Vagina (tissue), 2 donors: ENCODE measurements around the gene HTT-AS. TPM values are rescaled to one million over a fixed set of nuclear protein-coding genes. Genes with fewer than 3 reads are reported as not detected.

Source experiments
- DNase-seq, 2 donors: peaks; one replicate each; pipeline ENCODE4 v3.0.0-alpha.2; 2017; ENCODE audit errors: extremely low spot score in 2 of 2
- H3K27ac ChIP-seq: fragments of 200-600 bp; sonication (generic); one replicate; pipeline ENCODE4 v1.5.1; 2019
- H3K27me3 ChIP-seq: fragments of 200-600 bp; sonication (generic); one replicate; pipeline ENCODE4 v1.5.1; 2019
- H3K36me3 ChIP-seq, 2 donors: fragments of 200-600 bp; sonication (generic); one replicate each; pipeline ENCODE4 v1.5.1; 2017 to 2019
- H3K4me1 ChIP-seq: fragments of 200-600 bp; sonication (generic); one replicate; pipeline ENCODE4 v1.5.1; 2019
- H3K4me3 ChIP-seq, 2 donors: fragments of 200-600 bp; sonication (generic); 1 replicate in 1 of 2; 2 replicates in 1 of 2; pipeline ENCODE4 v1.5.1; 2016 to 2019
- H3K9me3 ChIP-seq: fragments of 200-600 bp; sonication (generic); one replicate; pipeline ENCODE4 v1.5.1; 2019
- POLR2A ChIP-seq, 2 donors: fragments of 450-650 bp; IDR thresholded peaks; one replicate each; pipeline ENCODE4 v1.6.1; 2017; ENCODE audit warnings: antibody characterized with exemption in 2 of 2, mild to moderate bottlenecking in 2 of 2, moderate library complexity in 2 of 2
- POLR2AphosphoS5 ChIP-seq, 2 donors: sonication (generic); formaldehyde crosslinking; IDR thresholded peaks; one replicate each; pipeline ENCODE4 v1.9.0; 2017; ENCODE audit warnings: antibody characterized with exemption in 2 of 2, mild to moderate bottlenecking in 2 of 2, low read depth in 1 of 2; ENCODE audit not compliant: insufficient read depth in 1 of 2
- intact Hi-C: fragments of 100-400 bp; cut with DNase I; formaldehyde crosslinking; loops from one replicate; pipeline ENCODE4 v1.15.1; 2023
- total RNA-seq: library from RNA; depleted of rRNA; stranded (reverse); fragments of >200 nt; gene quantifications from one replicate; pipeline ENCODE4 v1.2.3, GENCODE V29; 2016
- TF ChIP-seq, protein P1 (sequence below), 3 experiments: fragments of 450-650 bp in 2 of 3; fragments of 200-600 bp in 1 of 3; sonication (generic) in 1 of 3; IDR thresholded peaks; one replicate each; pipeline ENCODE4 v1.5.1; 2017 to 2019; ENCODE audit warnings: antibody characterized with exemption in 3 of 3, mild to moderate bottlenecking in 2 of 3, moderate library complexity in 2 of 3

The HTT-AS gene
- total RNA-seq, 1 donor from 2014 or later: not detected

DNA sequence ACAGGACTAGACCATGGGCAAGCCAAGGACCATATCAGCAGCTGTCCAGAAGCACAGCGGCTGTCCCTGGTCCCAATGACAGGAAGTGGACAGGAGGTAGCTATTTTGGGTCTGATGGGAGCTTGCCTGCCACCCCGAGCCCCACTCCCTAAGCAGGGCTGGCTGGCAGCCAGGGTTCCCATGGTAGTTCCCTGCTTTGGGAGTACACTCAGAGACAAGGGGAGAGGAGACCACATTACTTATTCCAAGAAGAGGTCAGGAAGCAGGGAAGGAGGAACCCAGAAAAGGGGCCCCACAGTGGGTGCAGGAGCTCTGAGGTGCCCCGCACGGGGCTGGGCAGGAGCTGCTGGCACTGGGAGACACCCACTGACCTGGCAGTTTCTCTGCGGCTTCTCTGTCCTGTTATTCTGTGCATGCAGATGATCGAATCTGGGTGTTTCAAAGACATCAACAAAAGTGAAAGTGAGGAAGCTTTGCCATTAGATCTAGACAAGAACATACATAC, 36.3 kb downstream of the HTT-AS start:
- TF ChIP-seq POLR2A (IDR thresholded peaks at IDR 0.05): no peak
- TF ChIP-seq POLR2AphosphoS5 (IDR thresholded peaks at IDR 0.05; ENCODE audit: insufficient read depth in 1 of 2, low read depth in 1 of 2): no peak
- TF ChIP-seq, protein P1, sequence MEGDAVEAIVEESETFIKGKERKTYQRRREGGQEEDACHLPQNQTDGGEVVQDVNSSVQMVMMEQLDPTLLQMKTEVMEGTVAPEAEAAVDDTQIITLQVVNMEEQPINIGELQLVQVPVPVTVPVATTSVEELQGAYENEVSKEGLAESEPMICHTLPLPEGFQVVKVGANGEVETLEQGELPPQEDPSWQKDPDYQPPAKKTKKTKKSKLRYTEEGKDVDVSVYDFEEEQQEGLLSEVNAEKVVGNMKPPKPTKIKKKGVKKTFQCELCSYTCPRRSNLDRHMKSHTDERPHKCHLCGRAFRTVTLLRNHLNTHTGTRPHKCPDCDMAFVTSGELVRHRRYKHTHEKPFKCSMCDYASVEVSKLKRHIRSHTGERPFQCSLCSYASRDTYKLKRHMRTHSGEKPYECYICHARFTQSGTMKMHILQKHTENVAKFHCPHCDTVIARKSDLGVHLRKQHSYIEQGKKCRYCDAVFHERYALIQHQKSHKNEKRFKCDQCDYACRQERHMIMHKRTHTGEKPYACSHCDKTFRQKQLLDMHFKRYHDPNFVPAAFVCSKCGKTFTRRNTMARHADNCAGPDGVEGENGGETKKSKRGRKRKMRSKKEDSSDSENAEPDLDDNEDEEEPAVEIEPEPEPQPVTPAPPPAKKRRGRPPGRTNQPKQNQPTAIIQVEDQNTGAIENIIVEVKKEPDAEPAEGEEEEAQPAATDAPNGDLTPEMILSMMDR (IDR thresholded peaks at IDR 0.05): no peak
- Histone ChIP-seq H3K27ac (no peak overlapping the region), H3K36me3 (no peaks in the 10 kb centered on the region), H3K4me3 (peak overlapping the region; percentile 12 to 25), H3K4me1 (peaks cover 31% of the 10 kb centered on the region), H3K9me3 (no peaks in the 10 kb centered on the region), H3K27me3 (no peaks in the 10 kb centered on the region)
- DNase-seq: no peak
- intact Hi-C loops: no loop called here

DNA sequence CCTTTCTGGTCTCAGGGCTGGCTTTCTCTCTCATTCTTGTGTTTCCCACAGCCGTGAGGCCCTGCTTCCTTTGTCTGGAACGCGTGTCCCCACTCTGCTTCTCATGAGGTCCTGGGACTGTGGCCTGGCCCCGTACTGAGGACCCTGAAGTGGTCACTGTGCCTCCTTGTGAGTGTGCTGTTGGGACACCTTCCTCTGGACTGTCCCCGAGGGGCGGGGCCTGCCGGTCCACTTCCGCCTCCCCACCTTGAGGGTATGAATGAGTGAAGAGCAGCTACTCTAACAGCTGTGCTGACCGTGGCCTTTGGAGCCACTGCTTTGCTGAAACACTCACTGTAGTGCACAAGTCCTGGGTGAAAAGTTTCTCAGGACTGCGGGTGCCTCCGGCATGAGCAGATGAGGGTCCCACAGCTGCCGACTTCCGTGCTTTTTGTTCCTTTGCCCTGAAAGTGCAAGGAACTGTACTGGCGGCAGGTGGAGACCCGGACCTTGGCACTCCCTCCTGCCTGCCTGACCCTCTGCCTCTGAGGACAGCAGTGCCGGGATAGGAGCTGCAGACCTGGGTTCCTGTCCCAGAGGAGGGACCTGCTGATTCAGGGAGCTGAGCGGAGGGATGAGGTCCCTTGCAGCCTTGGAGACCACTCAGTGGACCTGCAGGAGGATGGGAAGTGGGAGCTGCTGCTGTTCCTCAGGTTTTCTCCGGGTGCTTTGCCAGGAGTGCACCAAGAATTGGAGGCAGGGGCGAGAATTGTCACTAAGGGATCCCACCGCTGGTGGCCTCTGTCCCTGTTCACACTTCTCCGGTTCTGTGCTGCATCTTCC, 38.0 kb downstream of the HTT-AS start:
- intact Hi-C loops: no loop called here
- Histone ChIP-seq H3K27ac (no peak overlapping the region), H3K36me3 (no peaks in the 10 kb centered on the region), H3K27me3 (no peaks in the 10 kb centered on the region), H3K4me1 (peaks cover 18% of the 10 kb centered on the region), H3K4me3 (no peak overlapping the region), H3K9me3 (no peaks in the 10 kb centered on the region)
- DNase-seq: no peak
- TF ChIP-seq POLR2AphosphoS5 (IDR thresholded peaks at IDR 0.05; ENCODE audit: insufficient read depth in 1 of 2, low read depth in 1 of 2): no peak
- TF ChIP-seq, protein P1 (IDR thresholded peaks at IDR 0.05): no peak
- TF ChIP-seq POLR2A (IDR thresholded peaks at IDR 0.05): no peak

DNA sequence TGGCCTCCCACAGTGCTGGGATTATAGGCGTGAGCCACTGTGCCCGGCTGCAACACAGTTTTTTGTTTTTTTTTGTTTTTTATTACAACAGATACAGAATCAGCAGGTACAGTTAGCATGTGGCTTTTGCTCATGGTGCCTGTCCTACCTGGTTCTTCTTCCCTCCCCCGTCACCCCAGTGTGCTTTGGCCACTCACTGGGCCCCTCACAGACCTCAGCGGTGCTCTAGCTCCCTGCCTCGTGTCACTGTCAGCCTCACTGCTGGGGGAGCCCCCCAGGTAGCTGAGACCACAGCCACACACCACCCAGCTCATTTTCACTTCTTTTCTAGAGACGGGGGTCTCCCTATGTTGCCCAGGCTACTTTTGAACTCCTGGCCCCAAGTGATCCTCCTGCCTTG, 38.7 kb downstream of the HTT-AS start:
- no peak overlapping the region for H3K4me3 ChIP-seq
- intact Hi-C loops: no loop called here
- no peaks in the 10 kb centered on the region for H3K27me3 ChIP-seq
- DNase-seq: no peak
- H3K36me3 ChIP-seq: no peaks in the 10 kb centered on the region
- no peak overlapping the region for H3K27ac ChIP-seq
- no peaks in the 10 kb centered on the region for H3K9me3 ChIP-seq
- TF ChIP-seq POLR2A (IDR thresholded peaks at IDR 0.05) (no peak), POLR2AphosphoS5 (IDR thresholded peaks at IDR 0.05; ENCODE audit: insufficient read depth in 1 of 2, low read depth in 1 of 2) (no peak)
- TF ChIP-seq, protein P1 (IDR thresholded peaks at IDR 0.05): no peak
- peaks cover 14% of the 10 kb centered on the region for H3K4me1 ChIP-seq

DNA sequence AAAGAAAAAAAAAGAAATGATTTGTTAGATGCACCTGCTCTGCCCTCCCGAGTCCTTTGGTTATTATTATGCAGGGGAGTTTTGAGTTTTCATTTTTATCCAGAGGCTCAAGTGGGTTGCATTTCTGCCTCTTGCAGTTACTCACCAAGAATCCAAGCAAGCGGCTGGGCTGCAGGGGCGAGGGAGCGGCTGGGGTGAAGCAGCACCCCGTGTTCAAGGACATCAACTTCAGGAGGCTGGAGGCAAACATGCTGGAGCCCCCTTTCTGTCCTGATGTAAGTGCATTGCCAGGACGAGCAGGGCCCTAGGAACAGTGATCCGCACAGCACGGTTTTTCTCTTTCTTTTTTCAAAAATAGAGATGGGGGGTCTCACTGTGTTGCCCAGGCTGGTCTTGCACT, 39.1 kb downstream of the HTT-AS start:
- H3K27me3 ChIP-seq: no peaks in the 10 kb centered on the region
- H3K27ac ChIP-seq: no peak overlapping the region
- H3K36me3 ChIP-seq: no peaks in the 10 kb centered on the region
- DNase-seq: no peak
- peaks cover 14% of the 10 kb centered on the region for H3K4me1 ChIP-seq
- TF ChIP-seq, protein P1 (IDR thresholded peaks at IDR 0.05): no peak
- TF ChIP-seq POLR2A (IDR thresholded peaks at IDR 0.05) (no peak), POLR2AphosphoS5 (IDR thresholded peaks at IDR 0.05; ENCODE audit: insufficient read depth in 1 of 2, low read depth in 1 of 2) (no peak)
- no peaks in the 10 kb centered on the region for H3K9me3 ChIP-seq
- no peak overlapping the region for H3K4me3 ChIP-seq
- intact Hi-C loops: no loop called here

DNA sequence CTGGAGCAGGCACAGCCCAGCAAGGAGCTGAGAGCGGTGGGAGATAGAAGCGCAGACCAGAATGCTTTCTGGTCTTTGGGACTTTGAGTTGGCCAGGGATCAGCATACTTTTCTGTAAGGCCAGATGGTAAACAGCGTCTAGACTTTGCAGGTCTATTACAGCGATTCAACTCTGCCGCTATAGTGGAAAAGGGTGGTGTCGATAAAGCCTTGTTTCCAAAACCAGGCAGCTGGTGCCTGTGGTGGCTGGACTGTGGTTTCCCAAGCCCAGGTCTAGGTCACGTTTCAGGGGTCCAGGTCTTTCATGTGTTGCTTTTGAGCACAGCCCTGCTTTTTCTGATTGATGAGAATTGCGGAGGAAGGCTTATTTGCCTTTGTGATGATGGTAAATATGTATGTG, 40.1 kb downstream of the HTT-AS start:
- H3K27ac ChIP-seq: no peak overlapping the region
- H3K9me3 ChIP-seq: no peaks in the 10 kb centered on the region
- no peak overlapping the region for H3K4me3 ChIP-seq
- no peaks in the 10 kb centered on the region for H3K36me3 ChIP-seq
- intact Hi-C loops: no loop called here
- no peaks in the 10 kb centered on the region for H3K27me3 ChIP-seq
- peaks cover 14% of the 10 kb centered on the region for H3K4me1 ChIP-seq
- no peak for TF ChIP-seq POLR2A (IDR thresholded peaks at IDR 0.05)
- TF ChIP-seq, protein P1 (IDR thresholded peaks at IDR 0.05): no peak
- TF ChIP-seq POLR2AphosphoS5 (IDR thresholded peaks at IDR 0.05; ENCODE audit: insufficient read depth in 1 of 2, low read depth in 1 of 2): no peak
- no peak for DNase-seq
